Loucy (cell line): ENCODE measurements around the gene KRTAP3-2.

Experiments
- H2AFZ ChIP-seq: fragments of 200-600 bp; sonication (generic); 2 replicates; pipeline ENCODE4 v1.6.0; 2016; ENCODE audit warnings: antibody characterized with exemption, mild to moderate bottlenecking, low read length, moderate library complexity
- H3F3A ChIP-seq: fragments of 200-600 bp; 2 replicates; pipeline ENCODE4 v1.6.0; 2016; ENCODE audit warnings: antibody characterized with exemption, low read depth, mild to moderate bottlenecking
- H3K27me3 ChIP-seq: fragments of 200-600 bp; sonication (generic); 2 replicates; pipeline ENCODE4 v1.6.1; 2014; ENCODE audit warnings: low read length, mild to moderate bottlenecking; ENCODE audit not compliant: insufficient read depth, poor library complexity, severe bottlenecking
- H3K36me3 ChIP-seq: fragments of 200-600 bp; sonication (generic); 2 replicates; pipeline ENCODE4 v1.6.1; 2016; ENCODE audit warnings: low read length; ENCODE audit not compliant: insufficient read depth
- H3K4me1 ChIP-seq: fragments of 200-600 bp; sonication (generic); 2 replicates; pipeline ENCODE4 v1.5.1; 2014; ENCODE audit warnings: low read length, mild to moderate bottlenecking; ENCODE audit not compliant: insufficient read depth, poor library complexity, severe bottlenecking
- H3K4me2 ChIP-seq: fragments of 200-600 bp; sonication (generic); 2 replicates; pipeline ENCODE4 v1.6.0; 2014; ENCODE audit warnings: antibody characterized with exemption, low read length, low read depth, mild to moderate bottlenecking; ENCODE audit not compliant: poor library complexity, severe bottlenecking
- H3K4me3 ChIP-seq: fragments of 200-600 bp; sonication (generic); 2 replicates; pipeline ENCODE4 v1.5.1; 2014; ENCODE audit warnings: low read length, mild to moderate bottlenecking, mixed read lengths; ENCODE audit not compliant: poor library complexity, severe bottlenecking
- H3K79me2 ChIP-seq: fragments of 200-600 bp; sonication (generic); 2 replicates; pipeline ENCODE4 v1.6.1; 2014; ENCODE audit warnings: low read length; ENCODE audit not compliant: insufficient read depth
- H3K9ac ChIP-seq: fragments of 200-600 bp; sonication (generic); 2 replicates; pipeline ENCODE4 v1.6.0; 2014; ENCODE audit warnings: mild to moderate bottlenecking, low read depth, low read length, moderate library complexity; ENCODE audit not compliant: poor library complexity, severe bottlenecking
- H3K9me2 ChIP-seq: fragments of 200-600 bp; sonication (generic); replicated peaks from 2 replicates; pipeline ENCODE4 v1.6.1; 2016; ENCODE audit warnings: low read depth, low read length, mixed read lengths
- H3K9me3 ChIP-seq: fragments of 200-600 bp; sonication (generic); 2 replicates; pipeline ENCODE4 v1.6.1; 2014; ENCODE audit warnings: mild to moderate bottlenecking, antibody characterized with exemption, low read length, low read depth; ENCODE audit not compliant: insufficient read depth
- H4K20me1 ChIP-seq: fragments of 200-600 bp; sonication (generic); 2 replicates; pipeline ENCODE4 v1.6.0; 2014; ENCODE audit warnings: antibody characterized with exemption, low read length, mild to moderate bottlenecking; ENCODE audit not compliant: insufficient read depth, poor library complexity, severe bottlenecking
- EZH2phosphoT487 ChIP-seq: fragments of 200-600 bp; IDR thresholded peaks from 2 replicates; pipeline ENCODE4 v1.6.1; 2018; ENCODE audit warnings: antibody characterized with exemption, mild to moderate bottlenecking, moderate library complexity, borderline replicate concordance
- TF ChIP-seq, protein P1 (sequence below): fragments of 200-600 bp; sonication (generic); conservative IDR thresholded peaks from 2 replicates; pipeline ENCODE4 v1.5.1; 2014; ENCODE audit warnings: mild to moderate bottlenecking, antibody characterized with exemption, low read length

KRTAP3-2 gene

DNA sequence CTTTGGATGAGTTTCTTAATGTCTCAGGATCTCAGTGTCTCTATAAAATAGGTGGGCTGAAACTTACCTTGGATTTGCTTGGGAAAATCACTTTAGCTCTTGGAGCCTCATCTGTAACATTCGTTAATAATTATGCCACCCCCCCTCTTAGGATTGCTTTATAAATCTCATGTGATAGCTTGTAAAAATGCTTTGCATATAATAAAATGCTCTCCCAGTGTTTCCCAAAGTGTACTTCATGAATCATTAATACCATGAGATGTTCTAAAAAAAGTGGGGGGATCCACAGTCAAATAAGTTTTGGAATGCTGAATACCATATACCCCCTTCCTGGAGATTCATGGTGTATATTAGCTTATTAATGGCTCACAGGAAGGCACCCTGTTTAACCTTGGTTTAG, 38.1 kb downstream of the KRTAP3-2 start:
- Histone ChIP-seq H3K4me2 (no peak overlapping the region), H2AFZ (no peak overlapping the region), H3K36me3 (no peaks in the 10 kb centered on the region), H4K20me1 (no peaks in the 10 kb centered on the region), H3K9ac (no peak overlapping the region), H3K9me2 (no peaks in the 10 kb centered on the region), H3K9me3 (no peaks in the 10 kb centered on the region), H3K4me3 (no peak overlapping the region), H3K4me1 (no peaks in the 10 kb centered on the region), H3F3A (no peaks in the 10 kb centered on the region), H3K27me3 (no peaks in the 10 kb centered on the region), H3K79me2 (no peaks in the 10 kb centered on the region)
- TF ChIP-seq EZH2phosphoT487, result no peak
- TF ChIP-seq, protein P1, sequence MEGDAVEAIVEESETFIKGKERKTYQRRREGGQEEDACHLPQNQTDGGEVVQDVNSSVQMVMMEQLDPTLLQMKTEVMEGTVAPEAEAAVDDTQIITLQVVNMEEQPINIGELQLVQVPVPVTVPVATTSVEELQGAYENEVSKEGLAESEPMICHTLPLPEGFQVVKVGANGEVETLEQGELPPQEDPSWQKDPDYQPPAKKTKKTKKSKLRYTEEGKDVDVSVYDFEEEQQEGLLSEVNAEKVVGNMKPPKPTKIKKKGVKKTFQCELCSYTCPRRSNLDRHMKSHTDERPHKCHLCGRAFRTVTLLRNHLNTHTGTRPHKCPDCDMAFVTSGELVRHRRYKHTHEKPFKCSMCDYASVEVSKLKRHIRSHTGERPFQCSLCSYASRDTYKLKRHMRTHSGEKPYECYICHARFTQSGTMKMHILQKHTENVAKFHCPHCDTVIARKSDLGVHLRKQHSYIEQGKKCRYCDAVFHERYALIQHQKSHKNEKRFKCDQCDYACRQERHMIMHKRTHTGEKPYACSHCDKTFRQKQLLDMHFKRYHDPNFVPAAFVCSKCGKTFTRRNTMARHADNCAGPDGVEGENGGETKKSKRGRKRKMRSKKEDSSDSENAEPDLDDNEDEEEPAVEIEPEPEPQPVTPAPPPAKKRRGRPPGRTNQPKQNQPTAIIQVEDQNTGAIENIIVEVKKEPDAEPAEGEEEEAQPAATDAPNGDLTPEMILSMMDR, result no peak

DNA sequence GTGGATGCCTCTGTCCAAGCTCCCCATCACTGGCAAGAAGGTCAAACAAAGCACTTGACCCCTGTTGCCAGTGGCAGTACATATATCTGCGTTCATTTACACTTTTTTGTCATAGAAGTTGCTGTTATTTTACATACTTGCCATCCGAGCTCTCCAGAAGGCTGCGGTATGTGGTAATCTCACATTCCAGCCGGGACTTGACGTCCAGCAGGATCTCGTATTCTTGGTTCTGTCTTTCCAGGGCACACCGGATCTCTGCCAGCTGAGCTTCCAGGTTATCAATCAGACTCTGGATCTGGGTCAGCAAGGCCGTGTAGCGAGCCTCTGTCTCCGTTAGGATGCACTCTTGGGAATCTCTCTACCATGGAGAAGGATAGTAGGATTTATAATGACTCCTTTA, 39.6 kb downstream of the KRTAP3-2 start:
- Histone ChIP-seq H3K4me3 (no peak overlapping the region), H3K9ac (no peak overlapping the region), H3K4me1 (no peaks in the 10 kb centered on the region), H3K27me3 (no peaks in the 10 kb centered on the region), H3K36me3 (no peaks in the 10 kb centered on the region), H3K9me3 (no peaks in the 10 kb centered on the region), H3K9me2 (no peaks in the 10 kb centered on the region), H3K4me2 (no peak overlapping the region), H3K79me2 (no peaks in the 10 kb centered on the region), H2AFZ (no peak overlapping the region), H3F3A (no peaks in the 10 kb centered on the region), H4K20me1 (no peaks in the 10 kb centered on the region)
- TF ChIP-seq, protein P1, result no peak
- no peak for TF ChIP-seq EZH2phosphoT487

DNA sequence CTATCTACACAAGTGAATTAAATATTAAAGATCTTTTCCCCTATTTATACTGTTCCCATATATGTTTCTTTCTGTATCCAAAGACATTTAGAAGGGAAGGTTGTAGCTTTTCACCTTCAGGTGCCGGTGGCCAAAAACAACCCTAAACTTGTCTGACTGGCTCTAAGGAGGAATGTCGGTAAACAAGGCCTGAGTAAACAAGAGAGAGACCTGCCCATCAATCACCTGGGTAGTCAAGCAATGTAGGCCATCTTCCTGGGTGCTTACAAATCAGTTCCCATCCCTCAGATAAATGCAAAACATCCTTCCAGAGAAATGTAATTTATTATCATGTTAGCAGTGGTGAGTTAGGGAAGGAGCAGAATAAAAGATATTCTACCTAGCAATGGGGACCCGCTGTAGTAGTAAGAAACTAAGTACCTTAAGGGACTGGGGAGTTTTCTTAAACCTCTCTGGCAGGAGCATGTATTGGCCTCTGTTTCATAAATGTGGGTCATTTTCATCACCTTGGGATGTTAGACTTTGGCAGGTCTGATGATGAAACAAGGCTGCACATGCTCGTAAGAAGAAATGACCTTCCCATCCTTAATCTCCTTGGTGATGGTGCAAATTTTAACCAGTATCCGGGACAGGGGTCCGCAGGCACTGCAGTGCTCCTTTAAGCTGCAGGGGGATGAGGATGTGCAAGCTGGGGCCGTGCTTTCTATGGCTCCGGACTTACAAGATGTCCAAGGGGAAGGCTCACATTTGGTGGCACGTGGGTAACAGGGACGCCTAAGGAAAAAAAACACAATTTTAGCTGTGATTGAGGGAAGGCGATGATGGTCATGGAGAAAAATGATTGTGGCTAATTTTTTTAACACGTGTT, 41.4 kb downstream of the KRTAP3-2 start:
- Histone ChIP-seq H4K20me1 (no peaks in the 10 kb centered on the region), H3K9ac (no peak overlapping the region), H3K4me2 (no peak overlapping the region), H3F3A (no peaks in the 10 kb centered on the region), H3K79me2 (no peaks in the 10 kb centered on the region), H3K4me1 (no peaks in the 10 kb centered on the region), H3K36me3 (no peaks in the 10 kb centered on the region), H3K27me3 (peaks cover 2% of the 10 kb centered on the region), H3K4me3 (no peak overlapping the region), H2AFZ (no peak overlapping the region), H3K9me2 (no peaks in the 10 kb centered on the region), H3K9me3 (no peaks in the 10 kb centered on the region)
- TF ChIP-seq, protein P1, result no peak
- no peak for TF ChIP-seq EZH2phosphoT487
